ENCODE results near the gene TMEM175.

- TF ChIP-seq POLR2A (IDR thresholded peaks at IDR 0.05): no peak
- no peak for TF ChIP-seq CTCF (IDR thresholded peaks at IDR 0.05)
Measured at GRCh38 chr4:930827-931193, 1.4 kb upstream of the TMEM175 start.

Measured in body of pancreas (tissue), 4 donors.